Panc1 (cell line): Measurements from ENCODE around the gene FTO. TPM values are rescaled to one million over a fixed set of nuclear protein-coding genes. Genes with fewer than 3 reads are reported as not detected.

Experiments
- ATAC-seq: fragments of 200-7000 bp; cut with Tn5 transposase; 2 replicates; pipeline ENCODE4 v1.9.1; 2020; ENCODE audit warnings: mild to moderate bottlenecking, moderate library complexity
- BruUV-seq: library from RNA; stranded (reverse); fragments of 400-500 nt; replicated peaks from 2 replicates; lab custom pipeline; 2021; lab: Mats Ljungman, UMichigan
- CTCF ChIA-PET: fragments of 300-600 bp; sonication (Branson Sonifier 250); formaldehyde crosslinking; loops from one replicate; lab custom pipeline; 2022; ENCODE audit warnings: antibody characterized with exemption; lab: Charles Lee
- POLR2A ChIA-PET: fragments of 300-600 bp; sonication (Branson Sonifier 250); formaldehyde crosslinking; loops from one replicate; lab custom pipeline; 2022; ENCODE audit warnings: antibody characterized with exemption; lab: Charles Lee
- DNase-seq: peaks from one replicate; pipeline ENCODE4 v3.0.0-alpha.2; 2010; ENCODE audit warnings: low read depth, low spot score
- H3K27ac ChIP-seq: 2 replicates; pipeline ENCODE4 v1.5.1; 2011; ENCODE audit warnings: mild to moderate bottlenecking, low read length, inconsistent platforms
- H3K27me3 ChIP-seq: fragments of 200-500 bp; sonication (Bioruptor generic); 2 replicates; pipeline ENCODE4 v1.6.0; 2014; ENCODE audit warnings: low read length, inconsistent platforms; ENCODE audit not compliant: control insufficient read depth, insufficient read depth
- H3K36me3 ChIP-seq: fragments of 200-500 bp; sonication (Bioruptor generic); 2 replicates; pipeline ENCODE4 v1.5.1; 2014; ENCODE audit warnings: inconsistent platforms, mild to moderate bottlenecking, low read length, moderate library complexity; ENCODE audit not compliant: control insufficient read depth, insufficient read depth
- H3K4me1 ChIP-seq: 2 replicates; pipeline ENCODE4 v1.5.1; 2011; ENCODE audit warnings: inconsistent platforms, mild to moderate bottlenecking, low read length, moderate library complexity; ENCODE audit not compliant: control insufficient read depth, insufficient read depth
- H3K4me3 ChIP-seq, 2 experiments: 2 replicates each; pipeline ENCODE4 v1.5.1; 2011 to 2012; ENCODE audit warnings: low read depth in 2 of 2, low read length in 2 of 2, mild to moderate bottlenecking in 2 of 2, inconsistent platforms in 1 of 2, moderate library complexity in 1 of 2
- H3K9me3 ChIP-seq: fragments of 200-500 bp; sonication (Bioruptor generic); 2 replicates; pipeline ENCODE4 v1.5.1; 2014; ENCODE audit warnings: low read depth, mild to moderate bottlenecking, inconsistent platforms, low read length, moderate library complexity; ENCODE audit not compliant: control insufficient read depth, insufficient read depth
- CTCF ChIP-seq: fragments of 450-650 bp; IDR thresholded peaks from 2 replicates; pipeline ENCODE4 v1.5.1; 2017; ENCODE audit warnings: mild to moderate bottlenecking
- POLR2AphosphoS5 ChIP-seq: IDR thresholded peaks from 2 replicates; pipeline ENCODE4 v1.6.1; 2012; ENCODE audit warnings: mild to moderate bottlenecking, low read depth, low read length, moderate library complexity
- REST ChIP-seq, 2 experiments: IDR thresholded peaks; 2 replicates each; pipeline ENCODE4 v1.6.1; 2011 to 2012; ENCODE audit warnings: low read depth in 2 of 2, control low read depth in 1 of 2, low read length in 1 of 2, mild to moderate bottlenecking in 1 of 2, moderate library complexity in 1 of 2; ENCODE audit not compliant: insufficient read depth in 1 of 2
- SIN3A ChIP-seq: IDR thresholded peaks from 2 replicates; pipeline ENCODE4 v1.6.1; 2012; ENCODE audit warnings: low read depth, mild to moderate bottlenecking, low read length, moderate library complexity, borderline replicate concordance; ENCODE audit not compliant: insufficient read depth
- TCF7L2 ChIP-seq: IDR thresholded peaks from 2 replicates; pipeline ENCODE4 v1.6.1; 2011; ENCODE audit warnings: mild to moderate bottlenecking, low read depth, low read length, inconsistent platforms
- in situ Hi-C: cut with HindIII; loops from 2 replicates; pipeline ENCODE4 v1.10.0; 2016; ENCODE audit warnings: low sequenced_read_pairs, low pct_unique_long_range_greater_than_20kb
- intact Hi-C: fragments of 100-400 bp; cut with micrococcal nuclease; formaldehyde crosslinking; loops from one replicate; pipeline ENCODE4 v1.10.0; 2022; ENCODE audit not compliant: unreplicated experiment
- total RNA-seq: library from RNA; stranded (reverse); gene quantifications from one replicate; pipeline ENCODE4 v1.2.1, GENCODE V29; 2021; ENCODE audit not compliant: unreplicated experiment

Gene FTO
- total RNA-seq, 1 experiment from 2014 or later: 38.2 TPM

- no peaks in the 10 kb centered on the region for H3K27me3 ChIP-seq
Observed at GRCh38 chr16:54193665-54194333, 489.8 kb downstream of the FTO start.

GRCh38 chr16:54194334-54194743 lies 490.4 kb downstream of the FTO start:
- ChIA-PET POLR2A (interaction anchor here (0.6 kb wide), 1 partner anchor 65 kb away, joined by 9 read pairs; no protein-coding TSS in a partner anchor), CTCF (no interaction called here)
- intact Hi-C loops: loop anchor here (5.0 kb wide), 1 partner anchor 272 kb away; no protein-coding TSS in a partner anchor
- no peak overlapping the region for H3K27ac ChIP-seq
- no TSS peak for BruUV-seq
- no peaks in the 10 kb centered on the region for H3K36me3 ChIP-seq
- TF ChIP-seq POLR2AphosphoS5: no peak
- TF ChIP-seq SIN3A: no peak
- TF ChIP-seq TCF7L2: no peak
- TF ChIP-seq REST (IDR thresholded peaks at IDR 0.05; ENCODE audit: insufficient read depth in 1 of 2, low read depth in 2 of 2, low read length in 1 of 2): no peak
- TF ChIP-seq CTCF: no peak
- ATAC-seq (no peak), DNase-seq (no peak)
- no peak overlapping the region for H3K4me3 ChIP-seq
- in situ Hi-C loops: no loop called here
- no peaks in the 10 kb centered on the region for H3K9me3 ChIP-seq
- no peaks in the 10 kb centered on the region for H3K4me1 ChIP-seq
- no peaks in the 10 kb centered on the region for H3K27me3 ChIP-seq

More at GRCh38 chr16:54193665-54194333, 489.8 kb downstream of the FTO start:
- no peak for TF ChIP-seq POLR2AphosphoS5
- peak; percentile 75 for TF ChIP-seq CTCF
- ATAC-seq (peak; percentile 92), DNase-seq (no peak)
- Histone ChIP-seq H3K27ac (no peak overlapping the region), H3K4me3 (no peak overlapping the region), H3K9me3 (no peaks in the 10 kb centered on the region), H3K4me1 (no peaks in the 10 kb centered on the region), H3K36me3 (no peaks in the 10 kb centered on the region)
- ChIA-PET CTCF (no interaction called here), POLR2A (interaction anchor here (0.6 kb wide), 1 partner anchor 64 kb away, joined by 9 read pairs; no protein-coding TSS in a partner anchor)
- intact Hi-C loops (loop anchor here (5.0 kb wide), 1 partner anchor 271 kb away; no protein-coding TSS in a partner anchor), in situ Hi-C loops (no loop called here)
- BruUV-seq: no TSS peak
